Colonic mucosa (tissue), 4 donors: ENCODE measurements around the gene RAD51B. TPM values are rescaled to one million over a fixed set of nuclear protein-coding genes. Genes with fewer than 3 reads are reported as not detected.

ENCODE experiments used
- DNase-seq: peaks from one replicate; pipeline ENCODE4 v3.0.0-alpha.2; 2020
- H3K27ac ChIP-seq: fragments of 200-600 bp; one replicate; pipeline ENCODE4 v1.8.0; 2021
- H3K27me3 ChIP-seq: fragments of 200-600 bp; one replicate; pipeline ENCODE4 v1.8.0; 2021
- H3K36me3 ChIP-seq: fragments of 200-600 bp; one replicate; pipeline ENCODE4 v1.8.0; 2021
- H3K4me1 ChIP-seq: fragments of 200-600 bp; one replicate; pipeline ENCODE4 v1.8.0; 2021; ENCODE audit warnings: mild to moderate bottlenecking
- H3K4me3 ChIP-seq: fragments of 200-600 bp; one replicate; pipeline ENCODE4 v1.8.0; 2021
- H3K9ac ChIP-seq, 2 donors: one replicate each; pipeline ENCODE4 v1.7.0; 2013; ENCODE audit warnings: control low read depth in 2 of 2, low read depth in 2 of 2, low read length in 2 of 2
- H3K9me3 ChIP-seq: fragments of 200-600 bp; one replicate; pipeline ENCODE4 v1.8.0; 2021
- intact Hi-C: fragments of 100-400 bp; cut with DNase I; formaldehyde crosslinking; loops from one replicate; pipeline ENCODE4 v1.14.1; 2022
- total RNA-seq, 2 donors: library from RNA; stranded (reverse); fragmentation: NEBNext Ultra II Directional in 1 of 2; extraction: Animal tissue kit (Norgen Biotek cat#: 25700) in 1 of 2; gene quantifications; one replicate each; pipeline ENCODE4 v1.2.1, GENCODE V29; 2021
- TF ChIP-seq, protein P1 (sequence below): fragments of 200-600 bp; IDR thresholded peaks from one replicate; pipeline ENCODE4 v1.8.0; 2022; ENCODE audit warnings: antibody characterized with exemption, mild to moderate bottlenecking
- donor health status: healthy.
- donor health status: DM: no; HTN: no; CAD: no.
- donor health status: DM: no; HTN: no; CAD: no.

The RAD51B gene
- total RNA-seq, 2 donors from 2014 or later = 12.7 to 22.0 TPM

DNA sequence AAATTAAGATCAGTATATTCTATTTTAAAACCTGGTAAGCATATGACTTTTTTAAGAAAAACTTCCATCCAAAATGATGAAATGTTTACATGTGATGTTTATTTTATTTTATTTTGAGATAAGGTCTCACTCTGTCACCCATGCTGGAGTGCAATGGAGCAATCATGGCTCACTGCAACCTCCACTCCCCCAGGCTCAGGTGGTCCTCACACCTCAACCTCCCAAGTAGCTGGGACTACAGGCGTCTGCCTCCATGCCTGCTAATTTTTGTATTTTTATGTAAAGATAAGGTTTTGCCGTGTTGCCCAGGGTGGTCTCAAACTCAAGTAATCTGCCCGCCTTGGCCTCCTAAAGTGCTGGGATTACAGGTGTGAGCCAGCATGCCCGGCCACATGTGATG lies 831.5 kb downstream of the RAD51B start:
- peak overlapping the region; percentile 25 for H3K27ac ChIP-seq
- intact Hi-C loops = no loop called here
- TF ChIP-seq, protein P1, sequence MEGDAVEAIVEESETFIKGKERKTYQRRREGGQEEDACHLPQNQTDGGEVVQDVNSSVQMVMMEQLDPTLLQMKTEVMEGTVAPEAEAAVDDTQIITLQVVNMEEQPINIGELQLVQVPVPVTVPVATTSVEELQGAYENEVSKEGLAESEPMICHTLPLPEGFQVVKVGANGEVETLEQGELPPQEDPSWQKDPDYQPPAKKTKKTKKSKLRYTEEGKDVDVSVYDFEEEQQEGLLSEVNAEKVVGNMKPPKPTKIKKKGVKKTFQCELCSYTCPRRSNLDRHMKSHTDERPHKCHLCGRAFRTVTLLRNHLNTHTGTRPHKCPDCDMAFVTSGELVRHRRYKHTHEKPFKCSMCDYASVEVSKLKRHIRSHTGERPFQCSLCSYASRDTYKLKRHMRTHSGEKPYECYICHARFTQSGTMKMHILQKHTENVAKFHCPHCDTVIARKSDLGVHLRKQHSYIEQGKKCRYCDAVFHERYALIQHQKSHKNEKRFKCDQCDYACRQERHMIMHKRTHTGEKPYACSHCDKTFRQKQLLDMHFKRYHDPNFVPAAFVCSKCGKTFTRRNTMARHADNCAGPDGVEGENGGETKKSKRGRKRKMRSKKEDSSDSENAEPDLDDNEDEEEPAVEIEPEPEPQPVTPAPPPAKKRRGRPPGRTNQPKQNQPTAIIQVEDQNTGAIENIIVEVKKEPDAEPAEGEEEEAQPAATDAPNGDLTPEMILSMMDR = no peak
- H3K4me1 ChIP-seq = no peaks in the 10 kb centered on the region
- H3K4me3 ChIP-seq = no peak overlapping the region
- H3K27me3 ChIP-seq = no peaks in the 10 kb centered on the region
- no peaks in the 10 kb centered on the region for H3K36me3 ChIP-seq
- no peaks in the 10 kb centered on the region for H3K9me3 ChIP-seq
- peak; percentile 9 for DNase-seq
- no peak overlapping the region for H3K9ac ChIP-seq

DNA sequence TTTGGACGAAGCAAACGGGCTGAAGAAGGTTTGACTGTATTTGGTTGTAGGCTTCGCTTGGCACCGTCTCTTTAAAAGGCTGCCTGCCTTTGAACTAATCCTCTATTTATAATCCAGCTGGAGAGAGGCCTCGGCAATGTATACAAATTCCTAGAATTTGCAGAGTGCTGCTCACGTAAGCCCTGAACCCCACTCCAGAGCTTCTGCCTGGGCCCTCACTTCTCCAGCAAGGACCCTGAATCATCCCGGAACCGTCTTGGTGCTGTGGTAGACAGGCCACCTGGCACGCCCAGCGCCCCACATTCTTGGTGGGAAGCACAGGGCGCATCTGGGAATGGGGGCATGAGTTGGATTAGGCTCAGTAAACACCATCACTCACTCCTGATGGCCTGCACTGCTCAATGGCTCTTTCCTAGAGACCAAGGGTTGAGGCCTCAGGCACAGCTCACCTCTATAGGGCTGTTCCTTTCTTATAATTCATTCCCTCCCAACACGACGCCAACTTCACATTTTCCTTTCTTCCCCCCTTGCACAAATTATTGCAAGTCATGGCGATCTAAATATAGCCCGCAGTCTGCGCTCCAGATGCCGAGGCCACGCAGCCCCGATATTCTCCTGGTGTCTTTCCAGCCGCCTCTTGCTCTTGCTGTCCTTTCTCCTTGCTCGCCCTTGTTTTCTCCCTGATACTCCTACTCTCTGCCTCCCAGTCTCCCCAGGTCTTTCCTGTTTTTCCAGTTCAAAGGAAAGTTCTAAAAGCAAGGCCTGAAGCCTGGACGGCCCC lies 832.3 kb downstream of the RAD51B start:
- intact Hi-C loops = no loop called here
- no peaks in the 10 kb centered on the region for H3K36me3 ChIP-seq
- no peaks in the 10 kb centered on the region for H3K9me3 ChIP-seq
- TF ChIP-seq, protein P1 = no peak
- no peak overlapping the region for H3K9ac ChIP-seq
- peak; percentile 15 for DNase-seq
- peak overlapping the region; percentile 56 for H3K27ac ChIP-seq
- no peaks in the 10 kb centered on the region for H3K4me1 ChIP-seq
- no peaks in the 10 kb centered on the region for H3K27me3 ChIP-seq
- H3K4me3 ChIP-seq = no peak overlapping the region

DNA sequence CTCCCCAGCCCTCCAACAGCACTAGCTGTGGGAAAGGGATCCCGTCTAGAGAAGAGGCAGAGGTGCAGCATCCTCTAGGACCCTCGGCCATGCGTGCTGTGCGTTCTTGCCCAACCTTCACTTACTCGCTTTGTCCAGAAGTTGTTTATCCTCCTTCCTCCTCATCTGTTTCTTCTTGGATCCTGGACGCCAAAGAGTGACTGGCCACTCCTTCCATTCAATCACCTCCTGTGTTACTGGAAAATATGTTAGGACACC lies 832.8 kb downstream of the RAD51B start:
- Histone ChIP-seq H3K4me1 (no peaks in the 10 kb centered on the region), H3K9ac (no peak overlapping the region), H3K27ac (peak overlapping the region; percentile 56), H3K9me3 (no peaks in the 10 kb centered on the region), H3K4me3 (no peak overlapping the region), H3K27me3 (no peaks in the 10 kb centered on the region), H3K36me3 (no peaks in the 10 kb centered on the region)
- intact Hi-C loops = no loop called here
- TF ChIP-seq, protein P1 = no peak
- DNase-seq = no peak

DNA sequence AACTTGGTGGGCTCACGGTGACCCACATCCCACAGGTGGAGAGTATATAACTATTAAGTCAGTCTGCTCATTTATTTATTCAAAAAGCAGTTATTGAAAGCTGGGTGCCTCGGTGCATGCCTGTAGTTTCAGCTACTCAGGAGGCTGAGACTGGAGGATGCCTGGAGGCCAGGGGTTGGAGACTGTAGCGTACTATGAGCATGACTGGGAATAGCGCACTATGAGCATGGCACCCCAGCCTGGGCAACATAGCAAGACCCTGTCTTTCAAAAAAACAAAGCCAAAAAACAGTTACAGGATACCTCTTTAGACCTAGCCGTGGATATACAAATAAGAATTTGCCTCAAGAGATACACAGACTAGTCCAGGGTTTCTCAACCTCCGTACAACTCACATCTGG lies 833.5 kb downstream of the RAD51B start:
- no peaks in the 10 kb centered on the region for H3K9me3 ChIP-seq
- peak overlapping the region; percentile 56 for H3K27ac ChIP-seq
- no peaks in the 10 kb centered on the region for H3K36me3 ChIP-seq
- H3K4me3 ChIP-seq = no peak overlapping the region
- intact Hi-C loops = no loop called here
- no peak overlapping the region for H3K9ac ChIP-seq
- H3K27me3 ChIP-seq = no peaks in the 10 kb centered on the region
- no peaks in the 10 kb centered on the region for H3K4me1 ChIP-seq
- DNase-seq = peak; percentile 11
- TF ChIP-seq, protein P1 = no peak

DNA sequence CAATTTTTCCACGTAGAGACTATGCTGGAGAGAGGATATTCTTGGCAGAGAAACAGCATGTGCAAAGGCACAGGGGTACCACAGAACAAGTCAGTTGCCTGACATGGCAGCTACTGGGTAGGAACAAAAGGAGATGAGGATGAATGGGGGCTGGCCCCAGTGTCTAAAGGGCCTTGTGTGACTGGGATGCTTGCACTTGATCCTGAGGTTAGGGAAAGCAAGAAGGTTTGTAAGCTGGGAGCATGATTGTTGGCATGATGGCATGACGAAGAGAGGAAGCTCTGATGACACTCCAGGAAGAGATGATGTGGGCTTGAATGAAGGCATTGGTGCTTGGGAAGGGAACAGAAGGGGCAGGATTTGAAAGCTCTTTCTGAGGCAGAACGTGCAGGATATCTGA lies 834.2 kb downstream of the RAD51B start:
- peak; percentile 15 for DNase-seq
- no peaks in the 10 kb centered on the region for H3K4me1 ChIP-seq
- no peak overlapping the region for H3K9ac ChIP-seq
- TF ChIP-seq, protein P1 = no peak
- no peak overlapping the region for H3K27ac ChIP-seq
- no peaks in the 10 kb centered on the region for H3K36me3 ChIP-seq
- H3K4me3 ChIP-seq = no peak overlapping the region
- intact Hi-C loops = no loop called here
- no peaks in the 10 kb centered on the region for H3K9me3 ChIP-seq
- H3K27me3 ChIP-seq = no peaks in the 10 kb centered on the region
